WI38 (cell line): ENCODE results near the gene PKHD1.

Experiments used
- H3K4me3 ChIP-seq: 2 replicates; pipeline ENCODE4 v1.5.1; 2011; ENCODE audit warnings: low read depth, mild to moderate bottlenecking, control low read depth, low read length
- CTCF ChIP-seq: IDR thresholded peaks from 2 replicates; pipeline ENCODE4 v1.5.1; 2012; ENCODE audit warnings: low read depth, mild to moderate bottlenecking, control low read depth, low read length

The PKHD1 gene

GRCh38 chr6:51777618-51778017, 309.8 kb downstream of the PKHD1 start:
- H3K4me3 ChIP-seq = no peak overlapping the region

GRCh38 chr6:51775942-51776860, 311.2 kb downstream of the PKHD1 start:
- no peak overlapping the region for H3K4me3 ChIP-seq
- no peak for TF ChIP-seq CTCF

More at GRCh38 chr6:51777618-51778017, 309.8 kb downstream of the PKHD1 start:
- TF ChIP-seq CTCF = no peak

- no peak for TF ChIP-seq CTCF
- no peak overlapping the region for H3K4me3 ChIP-seq
Observed at GRCh38 chr6:51768087-51768486, 319.3 kb downstream of the PKHD1 start.

GRCh38 chr6:51765230-51765629, 322.2 kb downstream of the PKHD1 start:
- TF ChIP-seq CTCF = no peak
- no peak overlapping the region for H3K4me3 ChIP-seq

- no peak overlapping the region for H3K4me3 ChIP-seq
- no peak for TF ChIP-seq CTCF
Observed at GRCh38 chr6:51753635-51754034, 333.8 kb downstream of the PKHD1 start.

GRCh38 chr6:51743999-51744398, 343.4 kb downstream of the PKHD1 start:
- no peak for TF ChIP-seq CTCF
- H3K4me3 ChIP-seq = no peak overlapping the region

- no peak overlapping the region for H3K4me3 ChIP-seq
- TF ChIP-seq CTCF = no peak
Observed at GRCh38 chr6:51740658-51741057, 346.8 kb downstream of the PKHD1 start.
